NT2/D1 (cell line): ENCODE measurements around the gene TOMM40.

Experiments used
- DNase-seq: peaks from one replicate; pipeline ENCODE4 v3.0.0-alpha.2; 2011; ENCODE audit warnings: low read depth, low spot score
- H3K27me3 ChIP-seq: 2 replicates; pipeline ENCODE4 v1.6.0; 2011; ENCODE audit warnings: mild to moderate bottlenecking; ENCODE audit not compliant: insufficient read length, insufficient read depth
- H3K36me3 ChIP-seq: 2 replicates; pipeline ENCODE4 v1.6.1; 2011; ENCODE audit warnings: mild to moderate bottlenecking, low read length, mixed read lengths; ENCODE audit not compliant: insufficient read depth, insufficient read length
- H3K4me1 ChIP-seq: 2 replicates; pipeline ENCODE4 v1.5.1; 2011; ENCODE audit not compliant: insufficient read depth, insufficient read length
- H3K4me3 ChIP-seq: 2 replicates; pipeline ENCODE4 v1.5.1; 2011; ENCODE audit warnings: low read depth; ENCODE audit not compliant: insufficient read length
- H3K9ac ChIP-seq: 2 replicates; pipeline ENCODE4 v1.6.0; 2011; ENCODE audit warnings: low read depth; ENCODE audit not compliant: insufficient read length
- H3K9me3 ChIP-seq: 2 replicates; pipeline ENCODE4 v1.5.1; 2011; ENCODE audit warnings: mild to moderate bottlenecking, low read length; ENCODE audit not compliant: insufficient read depth
- SUZ12 ChIP-seq: IDR thresholded peaks from 2 replicates; pipeline ENCODE4 v1.6.1; 2011; ENCODE audit not compliant: insufficient read length, insufficient read depth; ENCODE audit errors: extremely low read depth
- YY1 ChIP-seq: IDR thresholded peaks from 2 replicates; pipeline ENCODE4 v1.6.1; 2011; ENCODE audit not compliant: insufficient read length, insufficient read depth
- ZNF274 ChIP-seq: IDR thresholded peaks from 2 replicates; pipeline ENCODE4 v1.6.1; 2011; ENCODE audit warnings: mild to moderate bottlenecking, low read depth, low read length

Gene TOMM40

DNA sequence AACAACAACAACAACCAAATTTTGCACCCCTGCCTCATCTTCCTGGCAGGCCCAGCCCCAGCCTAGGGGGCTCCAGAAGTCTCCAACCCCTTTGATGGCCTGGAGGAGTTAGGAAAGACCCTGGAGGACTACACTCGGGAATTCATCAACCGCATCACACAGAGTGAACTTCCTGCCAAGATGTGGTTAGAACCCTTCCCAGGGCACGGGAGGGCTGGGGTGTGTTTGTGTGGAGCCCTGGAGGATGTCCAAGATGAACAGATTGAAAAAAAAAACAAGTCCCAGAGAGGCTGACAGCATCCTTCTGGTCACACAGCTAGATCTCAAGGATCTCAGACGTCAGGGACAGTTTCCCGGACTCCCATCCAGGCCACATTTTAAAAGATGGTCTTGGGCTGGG lies 36.7 kb downstream of the TOMM40 start:
- Histone ChIP-seq H3K4me3 (no peak overlapping the region), H3K9ac (no peak overlapping the region), H3K36me3 (no peaks in the 10 kb centered on the region), H3K4me1 (peaks cover 7% of the 10 kb centered on the region), H3K27me3 (no peaks in the 10 kb centered on the region), H3K9me3 (no peaks in the 10 kb centered on the region)
- DNase-seq: no peak
- TF ChIP-seq YY1: no peak
- TF ChIP-seq ZNF274: no peak
- no peak for TF ChIP-seq SUZ12

DNA sequence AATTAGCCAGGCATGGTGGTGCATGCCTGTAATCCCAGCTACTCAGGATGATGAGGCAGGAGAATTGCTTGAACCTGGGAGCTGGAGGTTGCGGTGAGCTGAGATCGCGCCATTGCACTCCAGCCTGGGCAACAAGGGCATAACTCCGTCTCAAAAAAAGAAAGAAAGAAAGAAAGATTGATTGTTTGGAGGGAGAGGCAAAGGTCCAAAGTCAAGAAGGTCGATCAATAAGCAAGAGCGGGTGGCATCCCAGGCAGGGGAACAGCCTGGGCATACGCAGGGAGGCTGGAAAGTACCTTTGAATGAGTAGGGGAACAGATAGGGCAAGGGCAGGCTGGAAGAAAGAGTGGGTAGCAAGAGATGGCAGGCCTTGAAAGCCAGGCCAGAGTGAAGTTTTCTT lies 39.0 kb downstream of the TOMM40 start:
- Histone ChIP-seq H3K4me1 (peaks cover 4% of the 10 kb centered on the region), H3K9ac (no peak overlapping the region), H3K4me3 (no peak overlapping the region), H3K36me3 (no peaks in the 10 kb centered on the region), H3K27me3 (no peaks in the 10 kb centered on the region), H3K9me3 (no peaks in the 10 kb centered on the region)
- DNase-seq: no peak
- no peak for TF ChIP-seq ZNF274
- TF ChIP-seq SUZ12: no peak
- TF ChIP-seq YY1: no peak

DNA sequence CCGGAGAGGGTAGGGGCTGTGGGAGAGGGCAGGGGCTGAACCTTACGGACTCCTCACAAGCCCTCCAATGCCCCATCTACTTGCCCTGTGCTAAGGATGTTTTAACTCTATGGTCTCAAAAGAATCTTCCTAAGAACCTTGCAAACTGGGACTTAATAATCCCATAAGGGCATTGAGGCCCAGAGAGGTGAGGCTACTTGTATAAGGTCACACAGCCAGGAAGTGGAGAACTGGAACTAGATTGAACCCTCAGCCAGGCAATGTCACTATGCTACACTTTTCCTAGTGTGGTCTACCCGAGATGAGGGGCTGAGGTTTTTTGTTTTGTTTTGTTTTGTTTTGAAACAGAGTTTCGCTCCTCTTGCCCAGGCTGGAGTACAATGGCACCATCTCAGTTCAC lies 40.5 kb downstream of the TOMM40 start:
- Histone ChIP-seq H3K4me1 (no peaks in the 10 kb centered on the region), H3K27me3 (no peaks in the 10 kb centered on the region), H3K9me3 (no peaks in the 10 kb centered on the region), H3K36me3 (no peaks in the 10 kb centered on the region), H3K4me3 (no peak overlapping the region), H3K9ac (no peak overlapping the region)
- no peak for DNase-seq
- TF ChIP-seq ZNF274 (no peak), YY1 (no peak), SUZ12 (no peak)

DNA sequence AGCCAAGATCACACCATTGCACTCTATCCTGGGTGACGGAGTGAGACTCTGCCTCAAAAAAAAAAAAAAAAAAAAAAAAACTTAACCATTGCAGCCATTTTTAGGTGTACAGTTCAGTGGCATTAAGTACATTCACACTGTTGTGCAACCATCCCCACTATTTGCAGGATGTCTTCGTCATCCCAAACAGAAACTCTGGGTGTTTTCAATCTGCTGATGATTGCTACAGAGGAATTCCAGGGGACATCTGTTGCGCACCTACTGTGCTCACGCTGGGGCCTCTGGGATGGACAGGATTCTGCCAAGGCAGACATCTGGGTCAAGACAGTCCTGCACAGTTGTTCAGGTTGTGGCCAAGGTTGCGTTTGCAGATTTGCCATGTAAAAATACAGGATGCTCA lies 48.6 kb downstream of the TOMM40 start:
- Histone ChIP-seq H3K9me3 (no peaks in the 10 kb centered on the region), H3K9ac (no peak overlapping the region), H3K4me3 (no peak overlapping the region), H3K4me1 (peaks cover 2% of the 10 kb centered on the region), H3K36me3 (no peaks in the 10 kb centered on the region), H3K27me3 (no peaks in the 10 kb centered on the region)
- no peak for DNase-seq
- TF ChIP-seq ZNF274 (no peak), YY1 (no peak), SUZ12 (no peak)

DNA sequence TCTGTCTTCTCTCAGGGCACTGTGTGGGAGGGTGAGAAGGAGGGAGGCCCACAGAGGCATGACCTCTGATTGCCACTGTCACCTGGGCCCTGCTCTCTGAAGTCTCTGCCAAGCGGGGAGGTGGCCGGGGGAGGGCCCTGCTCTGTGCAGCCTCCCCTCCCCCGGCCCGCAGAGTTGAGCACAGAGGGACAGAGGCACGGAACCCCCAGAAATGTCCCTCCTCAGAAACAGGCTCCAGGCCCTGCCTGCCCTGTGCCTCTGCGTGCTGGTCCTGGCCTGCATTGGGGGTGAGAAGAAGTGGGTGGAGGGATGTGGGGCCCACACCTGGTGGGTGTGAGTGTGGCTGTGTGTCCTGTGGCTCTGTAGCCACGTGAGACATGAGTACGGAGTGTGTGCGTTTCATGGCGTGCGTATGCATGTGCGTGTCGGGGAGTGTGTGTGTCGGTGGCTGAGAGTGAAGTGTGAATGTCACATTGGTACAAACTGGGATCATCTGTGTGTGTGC lies 51.1 kb downstream of the TOMM40 start, which contains the start of gene APOC4:
TSS of gene APOC4 (plus strand) at position 171 of the 505 bp plus-strand sequence. CDS start at position 212, 41 bp downstream.
- no peaks in the 10 kb centered on the region for H3K36me3 ChIP-seq
- TF ChIP-seq ZNF274 (no peak), YY1 (no peak), SUZ12 (no peak)
- H3K4me3 ChIP-seq: no peak within 1 kb of the TSS
- H3K27me3 ChIP-seq: no peaks in the 10 kb centered on the region
- H3K9me3 ChIP-seq: no peaks in the 10 kb centered on the region
- peaks cover 2% of the 10 kb centered on the region for H3K4me1 ChIP-seq
- no peak within 1 kb of the TSS for H3K9ac ChIP-seq
- no peak for DNase-seq

DNA sequence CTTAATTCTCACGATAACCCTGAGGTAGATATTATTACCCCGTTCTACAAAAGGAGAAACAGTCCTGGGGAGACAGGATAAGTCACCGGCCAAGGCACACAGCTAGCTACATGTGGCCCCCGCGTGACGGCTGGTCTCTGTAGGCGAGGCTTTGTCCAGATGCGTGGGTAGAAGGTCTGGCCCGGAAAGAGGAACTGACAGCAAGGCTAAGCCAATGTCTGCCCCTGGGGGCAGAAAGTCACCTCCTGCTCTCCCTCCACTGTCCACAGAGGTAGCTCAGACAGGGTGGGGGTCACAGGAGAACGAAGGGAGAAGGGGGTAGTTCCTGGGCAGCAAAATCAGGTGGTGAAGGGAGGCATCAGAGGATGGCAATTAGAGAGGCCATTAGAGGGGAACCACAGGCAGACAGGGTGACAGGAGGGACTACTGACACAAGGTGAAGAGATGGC lies 52.8 kb downstream of the TOMM40 start:
- Histone ChIP-seq H3K9me3 (no peaks in the 10 kb centered on the region), H3K36me3 (no peaks in the 10 kb centered on the region), H3K4me1 (peaks cover 5% of the 10 kb centered on the region), H3K27me3 (no peaks in the 10 kb centered on the region), H3K4me3 (no peak overlapping the region), H3K9ac (no peak overlapping the region)
- no peak for DNase-seq
- TF ChIP-seq SUZ12 (no peak), YY1 (no peak), ZNF274 (no peak)

DNA sequence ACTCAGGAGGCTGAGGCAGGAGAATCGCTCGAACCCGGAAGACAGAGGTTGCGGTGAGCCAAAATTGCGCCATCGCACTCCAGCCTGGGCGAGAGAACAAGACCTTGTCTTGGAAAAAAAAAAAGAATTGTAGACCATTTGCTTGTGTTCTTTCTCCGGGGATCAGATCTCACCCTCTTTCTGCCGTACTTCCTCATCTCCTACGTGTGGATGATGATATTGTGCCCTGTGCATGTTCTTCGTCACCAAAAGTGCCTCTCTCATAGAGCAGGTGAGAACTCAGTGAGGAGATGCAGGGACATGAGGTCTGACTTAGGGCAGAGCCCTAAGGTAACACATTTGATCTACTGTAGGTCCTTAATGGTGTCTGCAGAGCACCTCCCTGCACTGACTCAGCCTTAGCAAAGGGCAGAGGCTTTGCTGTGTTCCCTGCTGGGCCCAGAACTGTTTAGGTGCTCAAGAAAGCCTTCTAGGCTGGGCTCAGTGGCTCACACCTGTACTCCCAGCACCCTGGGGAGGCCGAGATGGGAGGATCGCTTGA lies 56.1 kb downstream of the TOMM40 start:
- H3K9ac ChIP-seq: no peak overlapping the region
- no peaks in the 10 kb centered on the region for H3K27me3 ChIP-seq
- no peak for TF ChIP-seq SUZ12
- TF ChIP-seq YY1: no peak
- no peak for TF ChIP-seq ZNF274

DNA sequence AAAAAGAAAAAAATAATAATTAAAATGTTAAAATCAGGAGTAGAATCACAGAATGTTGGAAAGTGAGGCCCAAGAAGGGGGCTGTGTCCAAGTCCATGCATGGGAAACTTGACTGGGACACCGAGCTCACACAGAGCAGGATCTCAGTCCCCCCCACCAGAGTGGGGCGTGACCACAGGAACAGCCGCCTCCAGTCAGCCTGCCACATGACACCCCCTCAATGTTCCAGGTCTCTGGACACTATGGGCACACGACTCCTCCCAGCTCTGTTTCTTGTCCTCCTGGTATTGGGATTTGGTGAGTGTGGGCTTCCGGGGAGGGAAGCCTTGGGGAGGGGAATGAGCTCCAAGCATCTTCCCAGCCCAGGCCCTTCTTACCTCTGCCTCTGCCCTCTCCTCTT lies 57.2 kb downstream of the TOMM40 start:
- Histone ChIP-seq H3K4me3 (no peak overlapping the region), H3K9ac (no peak overlapping the region), H3K36me3 (no peaks in the 10 kb centered on the region), H3K27me3 (no peaks in the 10 kb centered on the region), H3K9me3 (no peaks in the 10 kb centered on the region), H3K4me1 (peaks cover 3% of the 10 kb centered on the region)
- DNase-seq: no peak
- no peak for TF ChIP-seq ZNF274
- TF ChIP-seq YY1: no peak
- no peak for TF ChIP-seq SUZ12

More for the DNA sequence above, 56.1 kb downstream of the TOMM40 start:
- no peak overlapping the region for H3K4me3 ChIP-seq
- H3K9me3 ChIP-seq: no peaks in the 10 kb centered on the region
- DNase-seq: no peak
- H3K4me1 ChIP-seq: peaks cover 5% of the 10 kb centered on the region
- no peaks in the 10 kb centered on the region for H3K36me3 ChIP-seq
